Progenitor cell of endocrine pancreas (in vitro differentiated cells): ENCODE measurements around the gene ERCC8. TPM values are rescaled to one million over a fixed set of nuclear protein-coding genes. Genes with fewer than 3 reads are reported as not detected.
"Not testable (repeated sequence)": the region's sequence is repeated elsewhere in the genome, so short reads cannot be mapped to it uniquely, and the experiment has no call there.

ENCODE experiments used
- DNase-seq: peaks from one replicate; pipeline ENCODE4 v3.0.0; 2021; ENCODE audit warnings: low spot score; ENCODE audit not compliant: unreplicated experiment
- H3K27ac Mint-ChIP-seq: 2 replicates; pipeline ENCODE4 v1.8.0; 2021; ENCODE audit warnings: mild to moderate bottlenecking, moderate library complexity, mixed read lengths
- H3K27me3 Mint-ChIP-seq: 2 replicates; pipeline ENCODE4 v1.8.0; 2021; ENCODE audit warnings: mixed read lengths
- H3K36me3 Mint-ChIP-seq: 2 replicates; pipeline ENCODE4 v1.8.0; 2022; ENCODE audit warnings: mixed read lengths; ENCODE audit not compliant: insufficient read depth
- H3K4me1 Mint-ChIP-seq: 2 replicates; pipeline ENCODE4 v1.8.0; 2021; ENCODE audit warnings: low read depth, mixed read lengths
- H3K4me3 Mint-ChIP-seq: 2 replicates; pipeline ENCODE4 v1.8.0; 2021; ENCODE audit warnings: low read depth, mild to moderate bottlenecking, moderate library complexity, mixed read lengths
- H3K9me3 Mint-ChIP-seq: 2 replicates; pipeline ENCODE4 v1.8.0; 2021; ENCODE audit warnings: low read depth, mixed read lengths
- total RNA-seq: library from RNA; stranded (reverse); gene quantifications from 2 replicates; pipeline ENCODE4 v1.2.1, GENCODE V29; 2021
- TF ChIP-seq, protein P1 (sequence below): fragments of 200-600 bp; sonication (generic); IDR thresholded peaks from one replicate; pipeline ENCODE4 v1.5.0; 2021; ENCODE audit warnings: antibody characterized with exemption, mild to moderate bottlenecking; ENCODE audit not compliant: unreplicated experiment

The ERCC8 gene
- total RNA-seq, 1 donor from 2014 or later = 18.2 TPM

DNA sequence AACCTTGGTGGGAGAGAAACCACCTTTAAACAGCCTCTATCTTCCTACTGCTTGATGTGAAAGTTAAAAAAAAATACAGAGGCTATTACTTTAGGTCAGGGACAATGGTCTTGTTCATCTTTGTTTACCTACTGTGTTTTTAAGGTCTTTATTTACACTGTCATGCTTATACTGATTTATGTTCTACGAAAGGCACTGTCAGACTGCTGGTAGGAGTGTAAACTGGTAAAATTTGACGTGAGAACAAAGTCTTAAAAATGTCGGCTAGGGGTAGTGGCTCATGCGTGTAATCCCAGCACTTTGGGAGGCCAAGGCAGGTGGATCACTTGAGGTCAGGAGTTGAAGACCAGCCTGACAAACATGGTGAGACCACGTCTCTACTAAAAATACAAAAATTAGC is 58.7 kb downstream of the ERCC8 start:
- no peak overlapping the region for H3K27ac Mint-ChIP-seq

DNA sequence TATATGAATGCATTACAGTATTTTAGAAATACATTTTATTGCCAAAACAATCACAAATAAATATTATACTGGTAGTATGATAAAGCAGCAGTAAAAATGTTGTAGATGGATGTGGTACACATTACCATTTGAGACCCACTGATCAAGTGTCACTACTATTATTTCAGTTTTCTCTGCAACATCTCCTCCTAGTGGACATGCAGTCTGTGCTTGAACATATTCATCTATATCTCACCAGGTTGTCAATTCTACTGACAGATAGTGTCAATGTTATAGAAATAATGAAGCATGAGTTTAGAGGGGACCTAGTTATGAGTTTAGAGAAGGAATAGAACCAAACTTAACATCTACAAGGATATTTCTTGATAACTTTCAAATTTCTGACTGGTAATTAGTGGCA is 61.6 kb downstream of the ERCC8 start:
- TF ChIP-seq, protein P1, sequence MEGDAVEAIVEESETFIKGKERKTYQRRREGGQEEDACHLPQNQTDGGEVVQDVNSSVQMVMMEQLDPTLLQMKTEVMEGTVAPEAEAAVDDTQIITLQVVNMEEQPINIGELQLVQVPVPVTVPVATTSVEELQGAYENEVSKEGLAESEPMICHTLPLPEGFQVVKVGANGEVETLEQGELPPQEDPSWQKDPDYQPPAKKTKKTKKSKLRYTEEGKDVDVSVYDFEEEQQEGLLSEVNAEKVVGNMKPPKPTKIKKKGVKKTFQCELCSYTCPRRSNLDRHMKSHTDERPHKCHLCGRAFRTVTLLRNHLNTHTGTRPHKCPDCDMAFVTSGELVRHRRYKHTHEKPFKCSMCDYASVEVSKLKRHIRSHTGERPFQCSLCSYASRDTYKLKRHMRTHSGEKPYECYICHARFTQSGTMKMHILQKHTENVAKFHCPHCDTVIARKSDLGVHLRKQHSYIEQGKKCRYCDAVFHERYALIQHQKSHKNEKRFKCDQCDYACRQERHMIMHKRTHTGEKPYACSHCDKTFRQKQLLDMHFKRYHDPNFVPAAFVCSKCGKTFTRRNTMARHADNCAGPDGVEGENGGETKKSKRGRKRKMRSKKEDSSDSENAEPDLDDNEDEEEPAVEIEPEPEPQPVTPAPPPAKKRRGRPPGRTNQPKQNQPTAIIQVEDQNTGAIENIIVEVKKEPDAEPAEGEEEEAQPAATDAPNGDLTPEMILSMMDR = peak; percentile 16
- Mint-ChIP-seq H3K27ac (no peak overlapping the region), H3K4me3 (no peak overlapping the region), H3K27me3 (no peaks in the 10 kb centered on the region), H3K36me3 (peaks cover 41% of the 10 kb centered on the region), H3K4me1 (peaks cover 1% of the 10 kb centered on the region), H3K9me3 (peaks cover 17% of the 10 kb centered on the region)
- no peak for DNase-seq

More for the DNA sequence above, 58.7 kb downstream of the ERCC8 start:
- Mint-ChIP-seq H3K9me3 (peaks cover 4% of the 10 kb centered on the region), H3K4me3 (no peak overlapping the region), H3K36me3 (peaks cover 34% of the 10 kb centered on the region), H3K4me1 (peaks cover 1% of the 10 kb centered on the region), H3K27me3 (no peaks in the 10 kb centered on the region)
- no peak for DNase-seq
- TF ChIP-seq, protein P1 = no peak

DNA sequence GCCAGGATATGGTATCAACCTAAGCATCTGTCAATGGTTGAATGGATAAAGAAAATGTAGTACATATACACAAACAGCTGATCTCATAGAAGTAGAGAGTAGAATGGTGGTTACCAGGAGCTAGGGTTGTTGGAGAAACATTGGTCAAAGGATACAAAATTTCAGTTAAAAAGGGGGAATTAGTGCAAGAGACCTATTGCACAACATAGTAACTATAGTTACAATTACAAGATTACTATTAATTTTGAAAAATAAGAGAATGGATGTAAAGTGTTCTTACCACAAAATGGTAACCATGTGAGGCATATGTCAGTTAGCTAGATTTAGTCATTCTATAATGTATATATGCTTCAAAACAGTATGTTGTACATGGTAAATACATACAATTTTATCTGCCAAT is 72.0 kb downstream of the ERCC8 start:
- Mint-ChIP-seq H3K4me3 (no peak overlapping the region), H3K27ac (no peak overlapping the region), H3K27me3 (no peaks in the 10 kb centered on the region), H3K36me3 (peaks cover 11% of the 10 kb centered on the region), H3K4me1 (no peaks in the 10 kb centered on the region), H3K9me3 (peaks cover 14% of the 10 kb centered on the region)
- TF ChIP-seq, protein P1 = no peak
- no peak for DNase-seq

DNA sequence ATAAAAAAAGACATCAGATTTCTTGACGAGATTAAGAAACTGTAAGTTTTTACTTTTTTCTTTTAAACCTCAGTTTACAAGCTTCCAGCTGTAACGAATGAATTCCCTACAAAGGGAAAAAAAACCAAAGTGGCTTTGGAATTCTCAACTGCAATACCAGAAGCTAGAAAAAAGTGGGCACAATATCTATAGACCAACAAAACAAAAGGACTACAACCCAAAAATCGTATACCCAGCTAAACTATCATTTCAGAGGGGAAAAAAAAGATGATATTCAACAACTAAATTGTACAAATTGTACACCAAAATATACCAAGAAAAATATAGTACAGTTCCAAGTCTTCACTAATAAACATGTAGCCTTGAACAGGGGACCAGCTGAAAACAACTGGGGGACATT is 74.0 kb downstream of the ERCC8 start:
- H3K36me3 Mint-ChIP-seq = peaks cover 11% of the 10 kb centered on the region
- H3K27ac Mint-ChIP-seq = no peak overlapping the region
- H3K9me3 Mint-ChIP-seq = peaks cover 14% of the 10 kb centered on the region
- H3K4me3 Mint-ChIP-seq = no peak overlapping the region
- no peaks in the 10 kb centered on the region for H3K4me1 Mint-ChIP-seq
- no peaks in the 10 kb centered on the region for H3K27me3 Mint-ChIP-seq
- no peak for DNase-seq
- TF ChIP-seq, protein P1 = no peak

DNA sequence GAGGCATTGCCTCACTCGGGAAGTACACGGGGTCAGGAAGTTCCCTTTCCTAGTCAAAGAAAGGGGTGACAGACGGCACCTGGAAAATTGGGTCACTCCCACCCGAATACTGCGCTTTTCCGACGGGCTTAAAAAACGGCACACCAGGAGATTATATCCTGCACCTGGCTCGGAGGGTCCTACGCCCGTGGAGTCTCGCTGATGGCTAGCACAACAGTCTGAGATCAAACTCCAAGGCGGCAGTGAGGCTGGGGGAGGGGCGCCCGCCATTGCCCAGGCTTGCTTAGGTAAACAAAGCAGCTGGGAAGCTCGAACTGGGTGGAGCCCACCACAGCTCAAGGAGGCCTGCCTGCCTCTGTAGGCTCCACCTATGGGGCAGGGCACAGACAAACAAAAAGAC is 84.3 kb downstream of the ERCC8 start:
- H3K9me3 Mint-ChIP-seq, H3K27ac Mint-ChIP-seq, H3K27me3 Mint-ChIP-seq, DNase-seq, H3K4me3 Mint-ChIP-seq, H3K36me3 Mint-ChIP-seq, H3K4me1 Mint-ChIP-seq: not testable (repeated sequence)

DNA sequence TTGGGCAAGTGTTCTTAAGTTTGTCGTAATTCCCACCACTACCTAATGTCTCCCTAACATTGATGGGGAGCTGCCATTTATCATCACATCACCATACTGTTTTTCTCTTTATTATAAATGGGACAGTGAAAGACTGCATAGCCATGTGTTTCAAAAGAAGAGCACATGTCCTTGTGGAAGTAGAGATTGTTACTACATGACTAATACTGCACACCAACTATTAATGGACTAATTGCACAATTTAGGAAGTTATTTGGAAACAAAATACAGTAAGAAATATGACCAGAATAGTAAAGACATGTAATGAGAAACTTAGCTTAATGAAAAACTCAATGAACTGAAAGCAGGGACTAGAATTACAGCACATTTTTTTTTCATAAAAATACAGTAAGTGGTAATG is 88.8 kb downstream of the ERCC8 start:
- Mint-ChIP-seq H3K27ac (no peak overlapping the region), H3K36me3 (peaks cover 4% of the 10 kb centered on the region), H3K4me1 (no peaks in the 10 kb centered on the region), H3K9me3 (no peaks in the 10 kb centered on the region), H3K27me3 (no peaks in the 10 kb centered on the region), H3K4me3 (no peak overlapping the region)
- TF ChIP-seq, protein P1 = no peak
- no peak for DNase-seq
